Loucy (cell line): ENCODE results near the gene MGAT4C.

Experiments
- EZH2phosphoT487 ChIP-seq: fragments of 200-600 bp; IDR thresholded peaks from 2 replicates; pipeline ENCODE4 v1.6.1; 2018; ENCODE audit warnings: antibody characterized with exemption, mild to moderate bottlenecking, moderate library complexity, borderline replicate concordance
- TF ChIP-seq, protein P1 (sequence below): fragments of 200-600 bp; sonication (generic); conservative IDR thresholded peaks from 2 replicates; pipeline ENCODE4 v1.5.1; 2014; ENCODE audit warnings: mild to moderate bottlenecking, antibody characterized with exemption, low read length

DNA sequence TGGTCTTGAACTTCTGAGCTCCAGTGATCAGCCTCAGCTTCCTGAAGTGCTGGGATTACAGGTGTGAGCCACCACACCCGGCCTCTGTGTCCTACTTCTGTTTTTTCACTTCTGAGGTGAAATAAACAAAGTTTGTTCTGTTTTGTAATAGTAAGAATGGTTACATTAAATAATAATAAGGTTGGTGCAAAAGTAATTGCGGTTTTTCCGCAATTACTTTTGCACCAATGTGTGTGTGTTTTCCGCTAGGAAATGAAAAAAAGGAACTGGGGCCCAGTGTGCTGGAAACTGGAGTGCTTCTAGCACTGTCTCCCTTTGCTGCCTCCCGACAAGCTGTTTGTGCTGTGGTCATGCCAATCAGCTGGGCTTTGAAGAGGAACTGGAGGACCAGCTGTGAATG is 241.2 kb downstream of the MGAT4C start:
- TF ChIP-seq, protein P1, sequence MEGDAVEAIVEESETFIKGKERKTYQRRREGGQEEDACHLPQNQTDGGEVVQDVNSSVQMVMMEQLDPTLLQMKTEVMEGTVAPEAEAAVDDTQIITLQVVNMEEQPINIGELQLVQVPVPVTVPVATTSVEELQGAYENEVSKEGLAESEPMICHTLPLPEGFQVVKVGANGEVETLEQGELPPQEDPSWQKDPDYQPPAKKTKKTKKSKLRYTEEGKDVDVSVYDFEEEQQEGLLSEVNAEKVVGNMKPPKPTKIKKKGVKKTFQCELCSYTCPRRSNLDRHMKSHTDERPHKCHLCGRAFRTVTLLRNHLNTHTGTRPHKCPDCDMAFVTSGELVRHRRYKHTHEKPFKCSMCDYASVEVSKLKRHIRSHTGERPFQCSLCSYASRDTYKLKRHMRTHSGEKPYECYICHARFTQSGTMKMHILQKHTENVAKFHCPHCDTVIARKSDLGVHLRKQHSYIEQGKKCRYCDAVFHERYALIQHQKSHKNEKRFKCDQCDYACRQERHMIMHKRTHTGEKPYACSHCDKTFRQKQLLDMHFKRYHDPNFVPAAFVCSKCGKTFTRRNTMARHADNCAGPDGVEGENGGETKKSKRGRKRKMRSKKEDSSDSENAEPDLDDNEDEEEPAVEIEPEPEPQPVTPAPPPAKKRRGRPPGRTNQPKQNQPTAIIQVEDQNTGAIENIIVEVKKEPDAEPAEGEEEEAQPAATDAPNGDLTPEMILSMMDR: no peak
- TF ChIP-seq EZH2phosphoT487: no peak
